IPS-18a (cell line): ENCODE measurements around the gene EGFL6.
"Not testable (repeated sequence)": the region's sequence is repeated elsewhere in the genome, so short reads cannot be mapped to it uniquely, and the experiment has no call there.

Source experiments
- H3K27ac ChIP-seq: one replicate; pipeline ENCODE4 v1.5.1; 2013; ENCODE audit warnings: low read length
- H3K27me3 ChIP-seq: one replicate; pipeline ENCODE4 v1.6.1; 2013; ENCODE audit warnings: mild to moderate bottlenecking, low read length; ENCODE audit not compliant: control insufficient read depth, insufficient read depth
- H3K36me3 ChIP-seq: one replicate; pipeline ENCODE4 v1.6.1; 2013; ENCODE audit warnings: low read depth, low read length; ENCODE audit not compliant: control insufficient read depth
- H3K4me1 ChIP-seq: one replicate; pipeline ENCODE4 v1.6.1; 2013; ENCODE audit warnings: low read depth, low read length; ENCODE audit not compliant: control insufficient read depth
- H3K4me3 ChIP-seq: one replicate; pipeline ENCODE4 v1.5.1; 2013; ENCODE audit warnings: low read length
- H3K9ac ChIP-seq: one replicate; pipeline ENCODE4 v1.6.1; 2013; ENCODE audit warnings: mild to moderate bottlenecking, low read length, moderate library complexity
- H3K9me3 ChIP-seq: one replicate; pipeline ENCODE4 v1.6.1; 2013; ENCODE audit warnings: low read depth, low read length; ENCODE audit not compliant: control insufficient read depth

Gene EGFL6

GRCh38 chrX:13676885-13677284, 107.5 kb downstream of the EGFL6 start:
- no peaks in the 10 kb centered on the region for H3K9me3 ChIP-seq
- no peak overlapping the region for H3K27ac ChIP-seq
- no peaks in the 10 kb centered on the region for H3K27me3 ChIP-seq
- no peaks in the 10 kb centered on the region for H3K36me3 ChIP-seq
- H3K4me1 ChIP-seq, result no peaks in the 10 kb centered on the region
- H3K9ac ChIP-seq, result no peak overlapping the region
- no peak overlapping the region for H3K4me3 ChIP-seq

GRCh38 chrX:13679700-13680099, 110.3 kb downstream of the EGFL6 start:
- H3K4me1 ChIP-seq, H3K27me3 ChIP-seq, H3K4me3 ChIP-seq, H3K36me3 ChIP-seq, H3K9me3 ChIP-seq, H3K9ac ChIP-seq, H3K27ac ChIP-seq: not testable (repeated sequence)

GRCh38 chrX:13681595-13681994, 112.2 kb downstream of the EGFL6 start:
- Histone ChIP-seq H3K4me1 (no peaks in the 10 kb centered on the region), H3K9ac (no peak overlapping the region), H3K27ac (no peak overlapping the region), H3K27me3 (no peaks in the 10 kb centered on the region), H3K36me3 (no peaks in the 10 kb centered on the region), H3K4me3 (no peak overlapping the region), H3K9me3 (no peaks in the 10 kb centered on the region)
